IMR-90 (cell line): ENCODE results near the gene TXK. TPM values are rescaled to one million over a fixed set of nuclear protein-coding genes. Genes with fewer than 3 reads are reported as not detected.

ENCODE experiments used
- ATAC-seq: fragments of 200-7000 bp; cut with Tn5 transposase; 2 replicates; pipeline ENCODE4 v1.9.1; 2020; ENCODE audit warnings: low read depth, mild to moderate bottlenecking, moderate library complexity
- BruUV-seq: library from RNA; stranded (reverse); fragments of 400-500 nt; replicated peaks from 2 replicates; lab custom pipeline; 2021; lab: Mats Ljungman, UMichigan
- CTCF ChIA-PET: fragments of 300-600 bp; formaldehyde crosslinking; extraction: SDS; loops from one replicate; lab custom pipeline; 2021; ENCODE audit warnings: antibody characterized with exemption; lab: Yijun Ruan, JAX
- POLR2A ChIA-PET: fragments of 300-600 bp; sonication (Branson Sonifier 250); formaldehyde crosslinking; loops from one replicate; lab custom pipeline; 2022; ENCODE audit warnings: antibody characterized with exemption; ENCODE audit not compliant: unreplicated experiment; lab: Charles Lee
- DNase-seq: peaks from one replicate; pipeline ENCODE4 v3.0.0; 2013
- H2AFZ ChIP-seq: replicated peaks from 2 replicates; pipeline ENCODE3; 2013; ENCODE audit warnings: low read length, mild to moderate bottlenecking; ENCODE audit not compliant: poor library complexity
- H2AK5ac ChIP-seq: 2 replicates; pipeline ENCODE4 v1.6.1; 2013; ENCODE audit warnings: low read depth, low read length, inconsistent platforms
- H2AK9ac ChIP-seq: replicated peaks from 2 replicates; pipeline ENCODE3; 2013; ENCODE audit warnings: mild to moderate bottlenecking, low read depth, low read length, moderate library complexity; ENCODE audit not compliant: poor library complexity
- H2BK120ac ChIP-seq: 2 replicates; pipeline ENCODE4 v1.6.1; 2013; ENCODE audit warnings: low read depth, low read length, inconsistent platforms
- H2BK15ac ChIP-seq: 3 replicates; pipeline ENCODE4 v1.6.1; 2013; ENCODE audit warnings: low read depth, low read length, inconsistent platforms
- H2BK20ac ChIP-seq: 2 replicates; pipeline ENCODE4 v1.6.1; 2013; ENCODE audit warnings: low read depth, mild to moderate bottlenecking, inconsistent platforms, low read length, moderate library complexity
- H2BK5ac ChIP-seq: 2 replicates; pipeline ENCODE4 v1.6.1; 2013; ENCODE audit warnings: mild to moderate bottlenecking, low read depth, low read length, inconsistent platforms; ENCODE audit not compliant: poor library complexity, severe bottlenecking
- H3K14ac ChIP-seq: replicated peaks from 2 replicates; pipeline ENCODE4 v1.6.1; 2013; ENCODE audit warnings: low read depth, low read length, inconsistent platforms
- H3K18ac ChIP-seq: 2 replicates; pipeline ENCODE4 v1.6.1; 2013; ENCODE audit warnings: low read depth, low read length, control low read depth
- H3K23ac ChIP-seq: 2 replicates; pipeline ENCODE4 v1.6.1; 2013; ENCODE audit warnings: low read depth, low read length, inconsistent platforms
- H3K27ac ChIP-seq: 2 replicates; pipeline ENCODE4 v1.5.1; 2013; ENCODE audit warnings: mild to moderate bottlenecking, control low read depth, low read length; ENCODE audit not compliant: insufficient read depth
- H3K27me3 ChIP-seq: 2 replicates; pipeline ENCODE4 v1.6.1; 2013; ENCODE audit warnings: low read length; ENCODE audit not compliant: control insufficient read depth, insufficient read depth
- H3K36me3 ChIP-seq: 2 replicates; pipeline ENCODE4 v1.6.1; 2013; ENCODE audit warnings: low read length, mixed read lengths; ENCODE audit not compliant: control insufficient read depth, insufficient read depth
- H3K4ac ChIP-seq: 2 replicates; pipeline ENCODE4 v1.6.1; 2013; ENCODE audit warnings: low read depth, low read length, inconsistent platforms
- H3K4me1 ChIP-seq: 2 replicates; pipeline ENCODE4 v1.6.1; 2013; ENCODE audit warnings: low read length, mixed read lengths; ENCODE audit not compliant: control insufficient read depth, insufficient read depth
- H3K4me2 ChIP-seq: 2 replicates; pipeline ENCODE4 v1.6.1; 2013; ENCODE audit warnings: low read depth, mild to moderate bottlenecking, control low read depth, low read length, moderate library complexity
- H3K4me3 ChIP-seq: 2 replicates; pipeline ENCODE4 v1.5.1; 2013; ENCODE audit warnings: low read depth, mild to moderate bottlenecking, control low read depth, low read length, moderate library complexity; ENCODE audit not compliant: insufficient read depth
- H3K56ac ChIP-seq: 2 replicates; pipeline ENCODE4 v1.6.1; 2013; ENCODE audit warnings: low read length, inconsistent platforms; ENCODE audit not compliant: insufficient read depth; ENCODE audit errors: extremely low read depth
- H3K79me1 ChIP-seq, 2 experiments: 2 replicates each; pipeline ENCODE4 v1.6.1; 2013; ENCODE audit warnings: low read length in 2 of 2, inconsistent platforms in 1 of 2, low read depth in 1 of 2
- H3K9ac ChIP-seq: 2 replicates; pipeline ENCODE4 v1.6.1; 2013; ENCODE audit warnings: low read depth, low read length, control low read depth
- H3K9me1 ChIP-seq: 2 replicates; pipeline ENCODE4 v1.6.1; 2013; ENCODE audit warnings: low read length, inconsistent platforms; ENCODE audit not compliant: insufficient read depth
- H3K9me3 ChIP-seq: 2 replicates; pipeline ENCODE4 v1.6.1; 2013; ENCODE audit warnings: low read length; ENCODE audit not compliant: control insufficient read depth, insufficient read depth
- H4K20me1 ChIP-seq: 2 replicates; pipeline ENCODE4 v1.6.1; 2013; ENCODE audit warnings: low read length, inconsistent platforms; ENCODE audit not compliant: insufficient read depth
- H4K5ac ChIP-seq: 2 replicates; pipeline ENCODE4 v1.6.1; 2013; ENCODE audit warnings: mild to moderate bottlenecking, low read depth, low read length, control low read depth
- H4K8ac ChIP-seq, 2 experiments: 2 replicates each; pipeline ENCODE4 v1.6.1; 2013; ENCODE audit warnings: low read depth in 2 of 2, low read length in 2 of 2, control low read depth in 1 of 2, inconsistent platforms in 1 of 2
- H4K91ac ChIP-seq: 2 replicates; pipeline ENCODE4 v1.6.1; 2013; ENCODE audit warnings: low read depth, low read length, inconsistent platforms; ENCODE audit not compliant: insufficient read depth
- CTCF ChIP-seq: conservative IDR thresholded peaks from 2 replicates; pipeline ENCODE4 v1.5.1; 2012; ENCODE audit warnings: mild to moderate bottlenecking, low read depth, low read length, improper control_type of control experiment
- MAFK ChIP-seq: IDR thresholded peaks from 2 replicates; pipeline ENCODE4 v1.6.1; 2012; ENCODE audit warnings: low read depth, low read length, improper control_type of control experiment
- MXI1 ChIP-seq: IDR thresholded peaks from 2 replicates; pipeline ENCODE4 v1.6.1; 2012; ENCODE audit warnings: low read depth, mild to moderate bottlenecking, low read length, moderate library complexity, borderline replicate concordance
- NFE2L2 ChIP-seq: fragments of 150-350 bp; IDR thresholded peaks from 2 replicates; pipeline ENCODE4 v1.6.1; 2016; ENCODE audit warnings: low read depth, mild to moderate bottlenecking, low read length
- RCOR1 ChIP-seq: IDR thresholded peaks from 2 replicates; pipeline ENCODE4 v1.6.1; 2012; ENCODE audit warnings: mild to moderate bottlenecking, low read length, improper control_type of control experiment; ENCODE audit not compliant: insufficient replicate concordance
- dilution Hi-C: fragments of 300-500 bp; cut with HindIII; formaldehyde crosslinking; loops from one replicate; pipeline ENCODE4 v1.14.3; 2018; ENCODE audit warnings: low sequenced_read_pairs; ENCODE audit not compliant: unreplicated experiment
- in situ Hi-C: fragments of 300-500 bp; cut with MboI; formaldehyde crosslinking; loops from 3 replicates; pipeline ENCODE4 v1.14.3; 2019; ENCODE audit warnings: low sequenced_read_pairs, inconsistent platforms, mixed read lengths
- intact Hi-C: fragments of 100-400 bp; cut with micrococcal nuclease; formaldehyde crosslinking; loops from 2 replicates; pipeline ENCODE4 v1.10.0; 2022
- polyA plus RNA-seq, 3 experiments: library from polyadenylated mRNA; depleted of rRNA; stranded (reverse); fragments of >200 nt; gene quantifications; 2 replicates each; pipeline ENCODE4 v1.2.3, GENCODE V29; 2012; ENCODE audit warnings: low replicate concordance in 1 of 3
- total RNA-seq: library from RNA; depleted of rRNA; stranded (reverse); fragments of >200 nt; gene quantifications from 2 replicates; pipeline ENCODE4 v1.2.3, GENCODE V29; 2012

The TXK gene
- total and polyA plus RNA-seq, 2 of the 4 experiments (the other 2 are of a cell fraction) = not detected

GRCh38 chr4:48133669-48134068 is 381 bp downstream of the TXK start:
- Histone ChIP-seq H3K23ac (no peak overlapping the region), H2AFZ (no peak overlapping the region), H2AK9ac (no peak overlapping the region), H3K4me1 (peaks cover 2% of the 10 kb centered on the region), H3K9ac (no peak overlapping the region), H3K4me3 (no peak overlapping the region), H3K4me2 (no peak overlapping the region), H2BK20ac (no peak overlapping the region), H2BK5ac (no peak overlapping the region), H2BK15ac (no peak overlapping the region), H3K27me3 (no peaks in the 10 kb centered on the region), H2AK5ac (no peak overlapping the region), H3K9me3 (no peaks in the 10 kb centered on the region), H3K36me3 (no peaks in the 10 kb centered on the region), H3K56ac (no peak overlapping the region), H4K91ac (no peak overlapping the region), H4K20me1 (no peaks in the 10 kb centered on the region), H2BK120ac (no peak overlapping the region), H4K5ac (no peak overlapping the region), H3K27ac (no peak overlapping the region), H3K79me1 (no peaks in the 10 kb centered on the region), H3K4ac (no peak overlapping the region), H3K18ac (no peak overlapping the region), H3K14ac (no peak overlapping the region), H4K8ac (no peak overlapping the region), H3K9me1 (no peaks in the 10 kb centered on the region; the same call in 1 of the 2 replicates)
- dilution Hi-C loops = no loop called here
- peak; percentile 29 for ATAC-seq
- ChIA-PET POLR2A (no interaction called here), CTCF (no interaction called here)
- DNase-seq = peak; percentile 13
- intact Hi-C loops = no loop called here
- TF ChIP-seq CTCF (no peak), MXI1 (no peak), NFE2L2 (no peak), MAFK (no peak), RCOR1 (no peak)
- no TSS peak for BruUV-seq
- in situ Hi-C loops = loop anchor here (10.0 kb wide), 1 partner anchor 411 kb away; no protein-coding TSS in a partner anchor
